ENCODE results near the gene LIPA.

LIPA gene

DNA sequence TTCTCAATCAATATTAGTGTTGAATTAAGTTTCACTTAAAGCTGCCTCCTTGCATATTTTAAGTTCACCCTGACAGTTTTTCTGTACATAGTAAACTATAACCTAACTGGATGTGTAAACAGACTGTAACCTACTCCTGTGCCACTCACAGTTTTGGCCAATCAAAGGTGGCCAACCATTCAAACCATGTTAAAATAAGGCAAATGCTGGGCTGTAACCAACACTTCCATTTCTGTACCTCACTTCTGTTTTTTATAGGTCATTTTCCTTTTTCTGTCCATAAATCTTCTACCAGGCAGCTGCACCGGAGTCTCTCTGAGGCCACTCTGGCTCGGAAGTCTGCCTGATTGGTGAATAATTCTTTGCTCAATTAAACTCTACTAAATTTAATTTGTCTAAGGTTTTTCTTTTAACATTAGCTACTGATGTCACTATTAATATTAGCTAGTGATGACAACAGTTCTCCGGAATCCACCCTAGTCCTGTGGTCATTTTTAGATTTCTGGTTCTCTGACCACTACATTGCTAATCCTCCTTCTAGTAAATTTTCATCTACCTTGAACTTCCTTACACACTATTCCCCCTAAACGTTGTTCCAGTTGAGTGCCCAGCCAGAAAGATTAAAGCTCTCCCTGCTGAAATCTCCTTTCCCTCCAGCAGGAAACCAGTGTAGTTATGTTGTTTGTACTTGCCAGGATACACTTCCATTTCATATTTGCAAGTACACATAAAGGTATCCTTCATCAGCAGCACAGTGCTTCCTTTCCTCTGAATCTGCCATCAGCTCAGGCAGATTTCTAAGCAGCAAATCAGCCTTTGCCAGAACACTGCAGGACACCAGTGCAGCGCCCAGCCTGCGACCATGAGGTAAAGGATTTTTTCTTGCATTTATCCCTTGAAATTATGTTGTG lies 31.7 kb upstream of the LIPA start:
- peak overlapping the region in 1 of 2 donors; percentile 32 for H3K4me3 ChIP-seq (ENCODE audit: low read depth in 1 of 2, low read length in 2 of 2)
- no peak overlapping the region for H3K9ac ChIP-seq (ENCODE audit: low read length)
- no peaks in the 10 kb centered on the region for H3K27me3 ChIP-seq (ENCODE audit: control insufficient read depth in 1 of 2, insufficient read depth in 2 of 2, low read length in 2 of 2)
- H3K4me1 ChIP-seq (ENCODE audit: insufficient read depth, low read length), result peaks cover 31% of the 10 kb centered on the region
- H3K36me3 ChIP-seq (ENCODE audit: insufficient read depth, low read length), result no peaks in the 10 kb centered on the region
- peak overlapping the region; percentile 4 for H3K27ac ChIP-seq (ENCODE audit: low read depth, low read length)
- H3K9me3 ChIP-seq (ENCODE audit: low read length), result no peaks in the 10 kb centered on the region

DNA sequence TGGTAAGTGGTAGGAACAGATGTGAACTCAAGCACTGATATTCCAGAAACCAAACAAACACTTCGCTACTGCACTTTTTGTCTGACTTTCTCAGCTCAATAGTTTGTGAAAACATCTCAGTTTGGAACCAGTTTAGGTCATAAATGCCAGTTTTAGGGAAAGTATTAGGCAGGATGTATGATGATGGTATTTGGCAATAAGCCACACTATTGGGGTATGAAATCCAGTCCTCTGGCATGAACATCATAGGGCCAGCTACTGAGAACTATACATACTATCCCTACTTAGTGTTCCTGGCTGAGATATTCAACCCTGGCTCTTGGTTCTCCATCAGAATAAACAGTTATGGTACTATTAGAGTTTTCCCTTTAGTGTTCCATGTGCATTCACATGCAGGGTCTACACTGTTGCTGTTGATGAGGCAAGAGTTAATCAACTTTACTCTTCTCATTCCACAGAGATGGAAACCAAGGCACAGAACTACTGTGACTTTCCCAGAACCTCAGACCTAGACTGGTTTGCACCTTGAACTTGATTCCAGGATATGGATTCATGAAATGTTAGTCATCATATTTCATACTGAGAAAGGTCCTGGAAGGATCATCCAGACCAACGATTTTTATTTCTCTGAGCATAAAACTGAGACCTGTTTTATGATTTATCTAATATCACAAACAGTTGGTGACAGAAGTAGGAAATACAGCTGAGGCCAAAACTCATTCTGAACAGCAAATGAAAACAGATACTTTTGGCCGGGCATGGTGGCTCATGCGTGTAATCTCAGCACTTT lies 30.2 kb upstream of the LIPA start:
- no peak overlapping the region for H3K4me3 ChIP-seq (ENCODE audit: low read depth in 1 of 2, low read length in 2 of 2)
- H3K27me3 ChIP-seq (ENCODE audit: control insufficient read depth in 1 of 2, insufficient read depth in 2 of 2, low read length in 2 of 2), result no peaks in the 10 kb centered on the region
- H3K9me3 ChIP-seq (ENCODE audit: low read length), result no peaks in the 10 kb centered on the region
- no peaks in the 10 kb centered on the region for H3K36me3 ChIP-seq (ENCODE audit: insufficient read depth, low read length)
- H3K4me1 ChIP-seq (ENCODE audit: insufficient read depth, low read length), result peaks cover 41% of the 10 kb centered on the region
- H3K9ac ChIP-seq (ENCODE audit: low read length), result no peak overlapping the region
- H3K27ac ChIP-seq (ENCODE audit: low read depth, low read length), result no peak overlapping the region

DNA sequence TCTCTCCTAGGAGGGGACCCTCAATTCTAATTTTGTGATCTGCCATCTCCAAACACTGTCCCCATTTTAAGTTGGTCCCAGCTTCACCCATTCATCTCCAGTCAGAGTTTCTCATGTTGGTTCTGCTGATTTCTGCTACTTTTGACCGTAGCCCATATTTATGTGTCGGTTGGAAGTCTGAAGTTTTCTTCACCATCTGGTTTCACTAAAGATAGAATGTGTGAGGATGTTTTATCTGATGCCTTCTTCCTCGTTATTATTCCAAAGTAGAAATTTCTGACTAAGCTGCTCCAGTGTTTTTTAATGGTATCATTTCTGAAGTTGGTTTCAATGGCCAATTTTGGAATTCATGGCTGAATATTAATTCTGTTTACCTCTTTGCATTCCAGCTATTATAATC lies 28.9 kb upstream of the LIPA start:
- H3K27ac ChIP-seq (ENCODE audit: low read depth, low read length), result no peak overlapping the region
- H3K36me3 ChIP-seq (ENCODE audit: insufficient read depth, low read length), result no peaks in the 10 kb centered on the region
- H3K27me3 ChIP-seq (ENCODE audit: control insufficient read depth in 1 of 2, insufficient read depth in 2 of 2, low read length in 2 of 2), result no peaks in the 10 kb centered on the region
- H3K9ac ChIP-seq (ENCODE audit: low read length), result no peak overlapping the region
- peaks cover 41% of the 10 kb centered on the region for H3K4me1 ChIP-seq (ENCODE audit: insufficient read depth, low read length)
- no peaks in the 10 kb centered on the region for H3K9me3 ChIP-seq (ENCODE audit: low read length)
- no peak overlapping the region for H3K4me3 ChIP-seq (ENCODE audit: low read depth in 1 of 2, low read length in 2 of 2)

DNA sequence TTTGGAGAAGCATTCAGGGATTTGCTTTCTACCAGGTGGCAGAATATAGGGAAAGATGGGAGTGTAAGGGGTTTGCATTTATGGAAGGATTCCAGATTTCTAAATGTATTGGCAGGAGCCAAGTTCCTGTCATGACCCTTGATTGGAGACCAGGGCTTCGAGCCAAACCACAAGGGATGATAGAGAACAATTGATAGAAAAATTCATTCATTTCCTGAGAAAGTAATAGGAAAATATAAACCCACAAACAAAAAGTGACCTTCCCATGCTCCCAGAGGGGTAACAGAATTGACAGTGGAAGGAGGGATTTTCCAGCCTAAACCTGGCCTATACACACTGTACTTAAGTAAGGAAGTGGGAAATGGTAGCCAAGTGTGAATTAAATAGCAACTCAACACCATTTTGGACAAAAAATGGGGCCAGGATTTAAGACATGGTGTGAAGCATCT lies 27.9 kb upstream of the LIPA start:
- Histone ChIP-seq H3K27ac (ENCODE audit: low read depth, low read length) (no peak overlapping the region), H3K4me3 (ENCODE audit: low read depth in 1 of 2, low read length in 2 of 2) (no peak overlapping the region), H3K9me3 (ENCODE audit: low read length) (no peaks in the 10 kb centered on the region), H3K27me3 (ENCODE audit: control insufficient read depth in 1 of 2, insufficient read depth in 2 of 2, low read length in 2 of 2) (no peaks in the 10 kb centered on the region), H3K9ac (ENCODE audit: low read length) (no peak overlapping the region), H3K4me1 (ENCODE audit: insufficient read depth, low read length) (peaks cover 39% of the 10 kb centered on the region), H3K36me3 (ENCODE audit: insufficient read depth, low read length) (no peaks in the 10 kb centered on the region)

DNA sequence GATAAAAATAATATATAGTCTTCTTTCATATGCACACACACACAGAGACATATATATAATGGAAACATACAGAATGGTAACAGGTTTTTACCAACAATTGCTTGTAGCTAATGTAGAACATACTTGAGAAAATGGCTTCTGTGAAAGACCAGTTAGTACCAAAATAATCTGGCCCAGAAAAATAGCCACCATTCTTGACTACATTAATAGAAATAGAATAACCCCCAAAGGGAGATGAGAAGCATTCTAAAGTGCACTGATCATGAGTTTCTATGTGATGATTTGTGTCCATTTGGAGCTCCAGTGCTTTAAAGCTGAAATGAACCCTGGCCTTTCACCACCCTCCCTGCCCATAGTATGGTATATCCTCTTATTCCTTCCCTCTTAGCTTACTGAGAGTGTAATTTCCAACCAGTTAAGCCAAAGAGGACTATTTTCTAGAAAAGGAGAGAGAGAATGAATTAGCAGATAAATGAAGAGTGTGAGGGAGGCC lies 27.4 kb upstream of the LIPA start:
- no peaks in the 10 kb centered on the region for H3K36me3 ChIP-seq (ENCODE audit: insufficient read depth, low read length)
- H3K4me1 ChIP-seq (ENCODE audit: insufficient read depth, low read length), result peaks cover 34% of the 10 kb centered on the region
- no peaks in the 10 kb centered on the region for H3K27me3 ChIP-seq (ENCODE audit: control insufficient read depth in 1 of 2, insufficient read depth in 2 of 2, low read length in 2 of 2)
- H3K27ac ChIP-seq (ENCODE audit: low read depth, low read length), result no peak overlapping the region
- H3K4me3 ChIP-seq (ENCODE audit: low read depth in 1 of 2, low read length in 2 of 2), result no peak overlapping the region
- H3K9ac ChIP-seq (ENCODE audit: low read length), result no peak overlapping the region
- H3K9me3 ChIP-seq (ENCODE audit: low read length), result no peaks in the 10 kb centered on the region

DNA sequence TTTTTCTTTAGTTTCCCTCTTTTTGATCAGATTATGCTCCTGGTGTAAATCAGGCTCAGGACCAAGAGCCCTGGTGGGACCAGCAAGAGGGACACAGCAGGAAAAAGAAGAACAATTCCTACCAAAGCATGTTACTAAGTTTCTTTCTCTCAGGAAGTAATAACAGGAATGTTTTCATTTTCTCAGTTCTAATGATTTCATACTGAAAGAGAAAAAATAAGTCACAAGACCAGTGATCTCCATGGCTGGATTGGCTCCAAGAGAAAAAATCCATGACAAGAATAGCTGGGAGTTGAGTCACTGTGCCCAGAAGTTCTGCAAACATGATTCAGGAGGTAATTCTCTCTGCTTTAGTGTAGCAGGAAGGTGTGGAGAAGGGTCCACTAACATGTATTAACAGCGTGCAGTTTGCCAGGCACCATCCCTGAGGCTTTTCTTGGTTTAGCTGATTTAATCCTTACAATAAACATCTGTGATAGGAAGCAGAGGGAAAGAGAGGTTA lies 26.5 kb upstream of the LIPA start:
- Histone ChIP-seq H3K36me3 (ENCODE audit: insufficient read depth, low read length) (no peaks in the 10 kb centered on the region), H3K4me3 (ENCODE audit: low read depth in 1 of 2, low read length in 2 of 2) (no peak overlapping the region), H3K27ac (ENCODE audit: low read depth, low read length) (peak overlapping the region; percentile 45), H3K9ac (ENCODE audit: low read length) (no peak overlapping the region), H3K9me3 (ENCODE audit: low read length) (no peaks in the 10 kb centered on the region), H3K4me1 (ENCODE audit: insufficient read depth, low read length) (peaks cover 25% of the 10 kb centered on the region), H3K27me3 (ENCODE audit: control insufficient read depth in 1 of 2, insufficient read depth in 2 of 2, low read length in 2 of 2) (no peaks in the 10 kb centered on the region)

DNA sequence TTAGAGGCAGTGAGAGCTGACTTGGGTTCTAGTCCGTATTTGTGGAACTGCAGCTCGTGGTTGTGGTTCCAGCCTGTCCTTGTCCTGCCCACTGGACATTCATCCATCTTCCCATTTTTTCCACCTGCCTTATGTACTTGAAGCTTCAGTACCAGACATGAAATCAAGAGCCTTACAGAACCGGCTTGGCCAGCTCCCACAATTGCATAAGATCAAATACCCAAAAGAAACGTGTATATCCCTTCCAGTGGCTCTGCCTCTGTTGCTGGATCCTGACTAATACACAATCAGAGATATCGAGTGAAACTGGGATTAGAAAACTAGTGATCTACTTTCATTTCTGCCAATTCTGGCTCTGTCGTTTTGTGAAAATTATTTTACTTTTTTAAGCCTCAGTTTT lies 23.8 kb upstream of the LIPA start:
- Histone ChIP-seq H3K9ac (ENCODE audit: low read length) (no peak overlapping the region), H3K4me1 (ENCODE audit: insufficient read depth, low read length) (peaks cover 19% of the 10 kb centered on the region), H3K4me3 (ENCODE audit: low read depth in 1 of 2, low read length in 2 of 2) (no peak overlapping the region), H3K9me3 (ENCODE audit: low read length) (no peaks in the 10 kb centered on the region), H3K27ac (ENCODE audit: low read depth, low read length) (no peak overlapping the region), H3K36me3 (ENCODE audit: insufficient read depth, low read length) (no peaks in the 10 kb centered on the region), H3K27me3 (ENCODE audit: control insufficient read depth in 1 of 2, insufficient read depth in 2 of 2, low read length in 2 of 2) (no peaks in the 10 kb centered on the region)

DNA sequence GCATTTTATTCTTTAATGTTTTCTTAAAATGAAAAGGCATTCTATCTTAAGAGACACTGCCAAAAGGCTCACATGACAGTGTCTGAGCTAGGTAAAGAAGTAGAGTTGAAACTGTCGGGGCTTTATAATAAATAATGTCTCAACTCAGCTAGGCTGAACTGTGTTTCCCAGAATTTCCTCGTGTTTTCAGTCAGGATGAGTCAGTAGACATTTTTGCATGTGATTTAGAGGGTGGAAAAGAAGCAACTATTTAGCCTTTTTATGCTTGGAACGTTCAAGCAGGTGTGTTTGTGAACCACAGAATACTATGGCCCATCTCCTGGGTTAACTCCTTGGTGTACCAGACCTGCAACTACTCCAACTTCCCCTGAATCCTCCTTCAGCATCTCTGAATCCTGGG lies 23.4 kb upstream of the LIPA start:
- Histone ChIP-seq H3K27me3 (ENCODE audit: control insufficient read depth in 1 of 2, insufficient read depth in 2 of 2, low read length in 2 of 2) (no peaks in the 10 kb centered on the region), H3K27ac (ENCODE audit: low read depth, low read length) (no peak overlapping the region), H3K9ac (ENCODE audit: low read length) (no peak overlapping the region)

DNA sequence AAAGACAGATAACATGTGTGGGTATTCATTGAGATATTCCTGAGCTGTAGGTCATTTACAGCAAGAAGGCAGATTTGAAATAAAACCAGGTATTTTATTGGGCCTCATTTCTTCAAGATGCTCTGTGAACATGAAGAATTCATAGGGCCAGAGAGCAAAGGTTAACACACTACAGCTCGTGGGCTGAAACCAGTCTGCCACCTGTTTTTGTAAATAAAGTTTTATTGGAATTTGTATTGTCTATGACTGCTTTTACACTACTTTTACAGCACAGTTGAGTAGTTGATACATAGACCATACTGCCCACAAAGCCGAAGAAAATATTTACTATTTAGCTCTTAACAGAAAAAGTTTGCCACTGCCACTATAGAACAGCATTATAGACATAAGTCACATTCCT lies 22.1 kb upstream of the LIPA start:
- no peak overlapping the region for H3K4me3 ChIP-seq (ENCODE audit: low read depth in 1 of 2, low read length in 2 of 2)
- H3K36me3 ChIP-seq (ENCODE audit: insufficient read depth, low read length), result no peaks in the 10 kb centered on the region
- no peaks in the 10 kb centered on the region for H3K27me3 ChIP-seq (ENCODE audit: control insufficient read depth in 1 of 2, insufficient read depth in 2 of 2, low read length in 2 of 2)
- no peaks in the 10 kb centered on the region for H3K9me3 ChIP-seq (ENCODE audit: low read length)
- no peak overlapping the region for H3K9ac ChIP-seq (ENCODE audit: low read length)
- H3K4me1 ChIP-seq (ENCODE audit: insufficient read depth, low read length), result peaks cover 12% of the 10 kb centered on the region
- no peak overlapping the region for H3K27ac ChIP-seq (ENCODE audit: low read depth, low read length)

More for the DNA sequence above, 23.4 kb upstream of the LIPA start:
- H3K4me3 ChIP-seq (ENCODE audit: low read depth in 1 of 2, low read length in 2 of 2), result no peak overlapping the region
- H3K9me3 ChIP-seq (ENCODE audit: low read length), result no peaks in the 10 kb centered on the region
- H3K36me3 ChIP-seq (ENCODE audit: insufficient read depth, low read length), result no peaks in the 10 kb centered on the region
- H3K4me1 ChIP-seq (ENCODE audit: insufficient read depth, low read length), result peaks cover 19% of the 10 kb centered on the region

DNA sequence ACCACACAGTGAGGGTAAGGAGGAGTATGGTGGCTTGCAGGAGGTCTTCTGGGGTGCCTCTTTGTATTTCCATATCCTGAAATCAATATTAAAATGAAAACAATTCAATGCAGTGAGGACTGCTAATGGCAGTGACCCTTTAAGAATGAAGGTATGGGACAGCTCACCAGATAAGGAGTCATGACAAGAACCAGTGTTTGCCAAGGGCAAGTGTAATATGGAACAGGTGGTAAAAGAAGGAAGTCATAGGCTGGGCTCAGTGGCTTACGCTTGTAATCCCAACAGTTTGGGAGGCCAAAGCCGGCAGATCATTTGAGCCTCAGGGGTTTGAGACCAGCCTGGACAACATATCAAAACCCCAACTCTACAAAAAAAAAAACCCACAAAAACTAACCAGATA lies 20.0 kb upstream of the LIPA start:
- H3K27ac ChIP-seq (ENCODE audit: low read depth, low read length), result no peak overlapping the region
- no peaks in the 10 kb centered on the region for H3K36me3 ChIP-seq (ENCODE audit: insufficient read depth, low read length)
- H3K9me3 ChIP-seq (ENCODE audit: low read length), result no peaks in the 10 kb centered on the region
- no peak overlapping the region for H3K4me3 ChIP-seq (ENCODE audit: low read depth in 1 of 2, low read length in 2 of 2)
- H3K27me3 ChIP-seq (ENCODE audit: control insufficient read depth in 1 of 2, insufficient read depth in 2 of 2, low read length in 2 of 2), result no peaks in the 10 kb centered on the region
- H3K9ac ChIP-seq (ENCODE audit: low read length), result no peak overlapping the region
- H3K4me1 ChIP-seq (ENCODE audit: insufficient read depth, low read length), result peaks cover 6% of the 10 kb centered on the region

DNA sequence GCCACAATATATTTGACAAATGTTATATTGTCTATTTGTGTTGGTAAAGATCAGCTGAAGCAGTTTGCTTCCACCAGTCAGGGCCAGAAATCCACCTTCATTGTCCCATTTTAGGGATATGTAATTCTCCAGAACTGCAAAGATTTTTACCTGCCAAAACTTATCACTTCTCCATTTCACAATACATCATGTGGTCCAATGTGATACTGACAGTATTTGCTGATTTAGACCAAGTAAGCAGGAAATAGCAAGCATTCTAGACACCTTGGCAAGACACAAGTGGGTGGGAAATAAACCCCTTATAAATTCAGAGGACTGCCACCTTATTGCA lies 18.5 kb upstream of the LIPA start:
- Histone ChIP-seq H3K27me3 (ENCODE audit: control insufficient read depth in 1 of 2, insufficient read depth in 2 of 2, low read length in 2 of 2) (no peaks in the 10 kb centered on the region), H3K9ac (ENCODE audit: low read length) (no peak overlapping the region), H3K9me3 (ENCODE audit: low read length) (no peaks in the 10 kb centered on the region), H3K4me3 (ENCODE audit: low read depth in 1 of 2, low read length in 2 of 2) (no peak overlapping the region), H3K27ac (ENCODE audit: low read depth, low read length) (no peak overlapping the region), H3K4me1 (ENCODE audit: insufficient read depth, low read length) (peaks cover 8% of the 10 kb centered on the region), H3K36me3 (ENCODE audit: insufficient read depth, low read length) (no peaks in the 10 kb centered on the region)
